Tongue (tissue), 2 donors: ENCODE measurements around the gene PDE6G. TPM values are rescaled to one million over a fixed set of nuclear protein-coding genes. Genes with fewer than 3 reads are reported as not detected.
A peak's percentile ranks its signal among the peaks of the same experiment; 100 is the strongest.

Experiments
- DNase-seq: peaks from one replicate; pipeline ENCODE4 v3.0.0-alpha.2; 2015
- total RNA-seq: library from RNA; depleted of rRNA; stranded (reverse); fragments of >200 nt; gene quantifications from one replicate; pipeline ENCODE4 v1.2.3, GENCODE V29; 2014

The PDE6G gene
- total RNA-seq, 1 donor from 2014 or later, result not detected

- no peak for DNase-seq
Measured at GRCh38 chr17:81662002-81662401, 5.7 kb upstream of the PDE6G start.

GRCh38 chr17:81660441-81660840 lies 4.1 kb upstream of the PDE6G start:
- DNase-seq, result no peak

GRCh38 chr17:81659038-81659437 lies 2.7 kb upstream of the PDE6G start:
- DNase-seq, result no peak

GRCh38 chr17:81656835-81657234 lies 493 bp upstream of the PDE6G start:
- DNase-seq, result no peak

- no peak for DNase-seq
Measured at GRCh38 chr17:81655378-81656117, 794 bp downstream of the PDE6G start.

- peak; percentile 16 for DNase-seq
Measured at GRCh38 chr17:81652906-81653771, 3.2 kb downstream of the PDE6G start.

GRCh38 chr17:81651692-81652091 lies 4.7 kb downstream of the PDE6G start:
- no peak for DNase-seq

- no peak for DNase-seq
Measured at GRCh38 chr17:81650951-81651350, 5.4 kb downstream of the PDE6G start.

- no peak for DNase-seq
Measured at GRCh38 chr17:81648707-81649085, 7.6 kb downstream of the PDE6G start.

GRCh38 chr17:81648013-81648706 lies 8.2 kb downstream of the PDE6G start:
- DNase-seq, result no peak

- no peak for DNase-seq
Measured at GRCh38 chr17:81647640-81648012, 8.7 kb downstream of the PDE6G start.

- DNase-seq, result no peak
Measured at GRCh38 chr17:81646869-81647600, 9.3 kb downstream of the PDE6G start.

GRCh38 chr17:81644976-81645952 lies 11.1 kb downstream of the PDE6G start:
- no peak for DNase-seq

- no peak for DNase-seq
Measured at GRCh38 chr17:81644496-81644895, 11.8 kb downstream of the PDE6G start.

GRCh38 chr17:81641825-81642489 lies 14.4 kb downstream of the PDE6G start:
- DNase-seq, result no peak

- DNase-seq, result no peak
Measured at GRCh38 chr17:81640011-81640410, 16.3 kb downstream of the PDE6G start.

GRCh38 chr17:81638683-81639082 lies 17.7 kb downstream of the PDE6G start:
- no peak for DNase-seq

GRCh38 chr17:81636505-81637288 lies 19.6 kb downstream of the PDE6G start, which contains the start of the genes NPLOC4 and TSPAN10:
Gene NPLOC4 (minus strand): TSS chr17:81637112. CDS start chr17:81636930, 182 bp downstream.
Gene TSPAN10 (plus strand): TSS chr17:81637196. CDS start chr17:81642413, 5,217 bp downstream.
- DNase-seq, result peak; percentile 95

- no peak for DNase-seq
Measured at GRCh38 chr17:81635973-81636504, 20.3 kb downstream of the PDE6G start.
